Astrocyte of the cerebellum (primary cell): ENCODE data around the gene KBTBD8.

Experiments
- DNase-seq: peaks from one replicate; pipeline ENCODE4 v3.0.0-alpha.2; 2011; ENCODE audit warnings: low read depth
- H3K4me3 ChIP-seq: 2 replicates; pipeline ENCODE4 v1.5.1; 2011; ENCODE audit warnings: mild to moderate bottlenecking, low read depth, low read length, moderate library complexity
- in situ Hi-C: cut with HindIII; loops from 2 replicates; pipeline ENCODE4 v1.10.0; 2017; ENCODE audit warnings: low sequenced_read_pairs
- TF ChIP-seq, protein P1 (sequence below): IDR thresholded peaks from 2 replicates; pipeline ENCODE4 v1.5.1; 2012; ENCODE audit warnings: low read length, low read depth, moderate library complexity, mild to moderate bottlenecking; ENCODE audit errors: missing control alignments

KBTBD8 gene

GRCh38 chr3:67059443-67059842, 61.3 kb downstream of the KBTBD8 start:
- in situ Hi-C loops: no loop called here
- no peak for DNase-seq
- H3K4me3 ChIP-seq: no peak overlapping the region
- TF ChIP-seq, protein P1, sequence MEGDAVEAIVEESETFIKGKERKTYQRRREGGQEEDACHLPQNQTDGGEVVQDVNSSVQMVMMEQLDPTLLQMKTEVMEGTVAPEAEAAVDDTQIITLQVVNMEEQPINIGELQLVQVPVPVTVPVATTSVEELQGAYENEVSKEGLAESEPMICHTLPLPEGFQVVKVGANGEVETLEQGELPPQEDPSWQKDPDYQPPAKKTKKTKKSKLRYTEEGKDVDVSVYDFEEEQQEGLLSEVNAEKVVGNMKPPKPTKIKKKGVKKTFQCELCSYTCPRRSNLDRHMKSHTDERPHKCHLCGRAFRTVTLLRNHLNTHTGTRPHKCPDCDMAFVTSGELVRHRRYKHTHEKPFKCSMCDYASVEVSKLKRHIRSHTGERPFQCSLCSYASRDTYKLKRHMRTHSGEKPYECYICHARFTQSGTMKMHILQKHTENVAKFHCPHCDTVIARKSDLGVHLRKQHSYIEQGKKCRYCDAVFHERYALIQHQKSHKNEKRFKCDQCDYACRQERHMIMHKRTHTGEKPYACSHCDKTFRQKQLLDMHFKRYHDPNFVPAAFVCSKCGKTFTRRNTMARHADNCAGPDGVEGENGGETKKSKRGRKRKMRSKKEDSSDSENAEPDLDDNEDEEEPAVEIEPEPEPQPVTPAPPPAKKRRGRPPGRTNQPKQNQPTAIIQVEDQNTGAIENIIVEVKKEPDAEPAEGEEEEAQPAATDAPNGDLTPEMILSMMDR: no peak
